PC-9 (cell line): ENCODE data around the gene ROBO1. TPM values are rescaled to one million over a fixed set of nuclear protein-coding genes. Genes with fewer than 3 reads are reported as not detected.

Experiments used
- BruUV-seq: library from RNA; stranded (reverse); fragments of 400-500 nt; replicated peaks from 2 replicates; lab custom pipeline; 2021; lab: Mats Ljungman, UMichigan
- CTCF ChIA-PET: fragments of 300-600 bp; sonication (Branson Sonifier 250); formaldehyde crosslinking; loops from one replicate; lab custom pipeline; 2022; ENCODE audit warnings: antibody characterized with exemption; lab: Charles Lee
- POLR2A ChIA-PET: fragments of 300-600 bp; sonication (Branson Sonifier 250); formaldehyde crosslinking; loops from one replicate; lab custom pipeline; 2022; ENCODE audit warnings: antibody characterized with exemption; ENCODE audit not compliant: unreplicated experiment; lab: Charles Lee
- DNase-seq, 2 experiments: peaks; one replicate each; pipeline versions ENCODE4 v3.0.0 to v3.0.0-alpha.2; 2015 to 2022; ENCODE audit warnings: mixed read lengths in 1 of 2
- H2AFZ ChIP-seq: fragments of 200-600 bp; sonication (generic); 2 replicates; pipeline ENCODE4 v1.8.1; 2017; ENCODE audit warnings: antibody characterized with exemption
- H3F3A ChIP-seq: fragments of 200-600 bp; sonication (generic); 2 replicates; pipeline ENCODE4 v1.8.1; 2017; ENCODE audit warnings: antibody characterized with exemption, mild to moderate bottlenecking, low read depth; ENCODE audit not compliant: insufficient read depth
- H3K27ac ChIP-seq: fragments of 200-600 bp; sonication (generic); 2 replicates; pipeline ENCODE4 v1.6.1; 2016; ENCODE audit warnings: mixed run types
- H3K27me3 ChIP-seq: fragments of 200-600 bp; sonication (generic); 2 replicates; pipeline ENCODE4 v1.6.1; 2016; ENCODE audit warnings: low read depth, mixed run types; ENCODE audit not compliant: insufficient read depth
- H3K36me3 ChIP-seq: fragments of 200-600 bp; sonication (generic); 2 replicates; pipeline ENCODE4 v1.6.1; 2016; ENCODE audit warnings: low read depth, mixed run types
- H3K4me1 ChIP-seq: fragments of 200-600 bp; sonication (generic); replicated peaks from 2 replicates; pipeline ENCODE4 v1.6.1; 2016; ENCODE audit warnings: mixed run types; ENCODE audit not compliant: insufficient read depth
- H3K4me2 ChIP-seq: fragments of 200-600 bp; sonication (generic); 2 replicates; pipeline ENCODE4 v1.6.1; 2017; ENCODE audit warnings: mixed run types
- H3K4me3 ChIP-seq: fragments of 200-600 bp; sonication (generic); 2 replicates; pipeline ENCODE4 v1.6.1; 2016; ENCODE audit warnings: mixed run types
- H3K79me2 ChIP-seq: fragments of 200-600 bp; sonication (generic); 2 replicates; pipeline ENCODE4 v1.6.1; 2017; ENCODE audit warnings: low read depth, mixed run types
- H3K9me2 ChIP-seq: fragments of 200-600 bp; sonication (generic); 2 replicates; pipeline ENCODE4 v1.8.1; 2017; ENCODE audit warnings: mild to moderate bottlenecking; ENCODE audit not compliant: insufficient read depth
- H3K9me3 ChIP-seq: fragments of 200-600 bp; sonication (generic); 2 replicates; pipeline ENCODE4 v1.8.1; 2016; ENCODE audit warnings: low read depth; ENCODE audit not compliant: insufficient read depth
- H4K20me1 ChIP-seq: fragments of 200-600 bp; sonication (generic); 2 replicates; pipeline ENCODE4 v1.8.1; 2017; ENCODE audit not compliant: insufficient read depth
- CTCF ChIP-seq: fragments of 200-600 bp; sonication (generic); conservative IDR thresholded peaks from 2 replicates; pipeline ENCODE4 v1.6.1; 2017; ENCODE audit warnings: mixed run types, antibody characterized with exemption, mild to moderate bottlenecking, moderate library complexity
- EZH2 ChIP-seq: fragments of 200-600 bp; sonication (generic); IDR thresholded peaks from 2 replicates; pipeline ENCODE4 v1.8.0; 2017; ENCODE audit warnings: antibody characterized with exemption, low read depth
- intact Hi-C: fragments of 100-400 bp; cut with micrococcal nuclease; formaldehyde crosslinking; loops from one replicate; pipeline ENCODE4 v1.10.0; 2022; ENCODE audit not compliant: unreplicated experiment
- total RNA-seq: library from RNA; stranded (reverse); gene quantifications from 2 replicates; pipeline ENCODE4 v1.2.3, GENCODE V29; 2021

The ROBO1 gene
- total RNA-seq, 1 experiment from 2014 or later: 17.5 TPM

- Histone ChIP-seq H3K79me2 (no peaks in the 10 kb centered on the region), H3K36me3 (no peaks in the 10 kb centered on the region), H3K9me2 (no peaks in the 10 kb centered on the region), H3K27me3 (no peaks in the 10 kb centered on the region), H3K9me3 (no peaks in the 10 kb centered on the region), H3K27ac (no peak overlapping the region), H3F3A (no peaks in the 10 kb centered on the region), H3K4me3 (no peak overlapping the region), H3K4me1 (0 out of 2 replicates have a peak, but pooled peaks cover under 1% of the 10 kb centered on the region), H2AFZ (no peak overlapping the region), H4K20me1 (no peaks in the 10 kb centered on the region), H3K4me2 (no peak overlapping the region)
- TF ChIP-seq CTCF: no peak
- no peak for TF ChIP-seq EZH2
- ChIA-PET POLR2A (no interaction called here), CTCF (no interaction called here)
- BruUV-seq: no TSS peak
- no peak for DNase-seq
- intact Hi-C loops: no loop called here
Observed at GRCh38 chr3:78792733-78793132, 975.1 kb downstream of the ROBO1 start.

DNA sequence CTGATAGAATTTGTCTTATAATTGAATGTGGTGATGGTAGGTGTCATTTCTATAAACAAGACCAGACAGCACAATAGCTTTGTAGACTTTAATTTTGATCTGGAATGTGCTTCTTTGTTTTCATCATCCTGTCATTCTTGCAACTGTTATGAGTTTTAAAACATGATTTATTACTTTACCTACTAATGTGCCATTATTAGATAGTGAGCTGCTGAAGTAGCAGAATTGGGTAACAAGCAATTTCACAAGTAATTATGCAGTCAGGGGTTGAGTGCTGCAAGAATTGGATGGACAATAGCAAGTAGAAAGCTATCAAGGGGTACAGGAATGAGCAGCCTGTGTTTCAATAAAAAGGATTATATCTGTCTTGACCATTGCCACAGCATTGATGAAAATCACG lies 975.6 kb downstream of the ROBO1 start:
- POLR2A ChIA-PET: no interaction called here
- H3K4me2 ChIP-seq: no peak overlapping the region
- intact Hi-C loops: no loop called here

GRCh38 chr3:78791753-78792152 lies 976.0 kb downstream of the ROBO1 start:
- CTCF ChIA-PET: no interaction called here
- no TSS peak for BruUV-seq

More for the DNA sequence above, 975.6 kb downstream of the ROBO1 start:
- H3K4me3 ChIP-seq: no peak overlapping the region
- H3K4me1 ChIP-seq: no peaks in the 10 kb centered on the region
- H3K27me3 ChIP-seq: no peaks in the 10 kb centered on the region
- H3F3A ChIP-seq: no peaks in the 10 kb centered on the region
- H3K79me2 ChIP-seq: no peaks in the 10 kb centered on the region
- no TSS peak for BruUV-seq
- H3K27ac ChIP-seq: no peak overlapping the region
- no peaks in the 10 kb centered on the region for H3K9me3 ChIP-seq
- CTCF ChIA-PET: no interaction called here
- no peak for DNase-seq
- H3K9me2 ChIP-seq: no peaks in the 10 kb centered on the region
- H4K20me1 ChIP-seq: no peaks in the 10 kb centered on the region
- H2AFZ ChIP-seq: no peak overlapping the region
- H3K36me3 ChIP-seq: no peaks in the 10 kb centered on the region
- TF ChIP-seq CTCF (no peak), EZH2 (no peak)

More at GRCh38 chr3:78791753-78792152, 976.0 kb downstream of the ROBO1 start:
- DNase-seq: no peak
- no peak overlapping the region for H3K27ac ChIP-seq
- H2AFZ ChIP-seq: no peak overlapping the region
- POLR2A ChIA-PET: no interaction called here
- no peaks in the 10 kb centered on the region for H3K27me3 ChIP-seq
- intact Hi-C loops: no loop called here
- H4K20me1 ChIP-seq: no peaks in the 10 kb centered on the region
- H3K9me3 ChIP-seq: no peaks in the 10 kb centered on the region
- no peaks in the 10 kb centered on the region for H3K4me1 ChIP-seq
- TF ChIP-seq EZH2 (no peak), CTCF (no peak)
- no peaks in the 10 kb centered on the region for H3K79me2 ChIP-seq
- no peak overlapping the region for H3K4me2 ChIP-seq
- no peaks in the 10 kb centered on the region for H3K36me3 ChIP-seq
- no peak overlapping the region for H3K4me3 ChIP-seq
- no peaks in the 10 kb centered on the region for H3F3A ChIP-seq
- H3K9me2 ChIP-seq: no peaks in the 10 kb centered on the region
